Stromal cell of bone marrow (primary cell): ENCODE results near the gene JAKMIP3.

Experiments used
- DNase-seq: peaks from one replicate; pipeline ENCODE4 v3.0.0-alpha.2; 2012; ENCODE audit warnings: low read depth

The JAKMIP3 gene

GRCh38 chr10:132065491-132066105, at the start of gene JAKMIP3:
TSS of gene JAKMIP3 (plus strand) at chr10:132065946. CDS start at chr10:132104809, 38,863 bp downstream.
- peak; percentile 88 for DNase-seq

GRCh38 chr10:132016514-132016913, 49.2 kb upstream of the JAKMIP3 start:
- no peak for DNase-seq

GRCh38 chr10:132018446-132018845, 47.3 kb upstream of the JAKMIP3 start:
- DNase-seq, result no peak

- DNase-seq, result no peak
Measured at GRCh38 chr10:132019366-132019765, 46.4 kb upstream of the JAKMIP3 start.

- DNase-seq, result no peak
Measured at GRCh38 chr10:132020456-132020855, 45.3 kb upstream of the JAKMIP3 start.

- DNase-seq, result no peak
Measured at GRCh38 chr10:132021046-132021445, 44.7 kb upstream of the JAKMIP3 start.

GRCh38 chr10:132021504-132022143, 44.1 kb upstream of the JAKMIP3 start:
- DNase-seq, result no peak

GRCh38 chr10:132022241-132022640, 43.5 kb upstream of the JAKMIP3 start:
- no peak for DNase-seq

- DNase-seq, result peak; percentile 39
Measured at GRCh38 chr10:132023092-132023811, 42.5 kb upstream of the JAKMIP3 start.

GRCh38 chr10:132027423-132027983, 38.2 kb upstream of the JAKMIP3 start:
- DNase-seq, result no peak

- DNase-seq, result no peak
Measured at GRCh38 chr10:132028706-132029105, 37.0 kb upstream of the JAKMIP3 start.

- DNase-seq, result no peak
Measured at GRCh38 chr10:132030898-132031463, 34.8 kb upstream of the JAKMIP3 start.

- no peak for DNase-seq
Measured at GRCh38 chr10:132033632-132034031, 32.1 kb upstream of the JAKMIP3 start.

- no peak for DNase-seq
Measured at GRCh38 chr10:132035476-132035875, 30.3 kb upstream of the JAKMIP3 start.

GRCh38 chr10:132036153-132036886, 29.4 kb upstream of the JAKMIP3 start:
- no peak for DNase-seq

GRCh38 chr10:132036887-132037675, 28.7 kb upstream of the JAKMIP3 start:
- DNase-seq, result no peak

GRCh38 chr10:132037676-132037975, 28.1 kb upstream of the JAKMIP3 start:
- no peak for DNase-seq

GRCh38 chr10:132039371-132039770, 26.4 kb upstream of the JAKMIP3 start:
- DNase-seq, result no peak

- no peak for DNase-seq
Measured at GRCh38 chr10:132040046-132040445, 25.7 kb upstream of the JAKMIP3 start.

- no peak for DNase-seq
Measured at GRCh38 chr10:132041340-132041739, 24.4 kb upstream of the JAKMIP3 start.
